Measurements from ENCODE around the gene DOCK2. TPM values are rescaled to one million over a fixed set of nuclear protein-coding genes. Genes with fewer than 3 reads are reported as not detected.

Gene DOCK2
- total and polyA plus RNA-seq, 2 experiments from 2014 or later = 6.5 to 10.4 TPM

- H2AFZ ChIP-seq = no peak overlapping the region
- no peaks in the 10 kb centered on the region for H3K27me3 ChIP-seq (replicated peaks; ENCODE audit: insufficient read depth)
- H3K4me2 ChIP-seq (ENCODE audit: unreplicated experiment) = no peak overlapping the region
- no peak for DNase-seq
- no peaks in the 10 kb centered on the region for H3K79me2 ChIP-seq (ENCODE audit: insufficient read depth)
- H3K9me3 ChIP-seq (ENCODE audit: low read depth) = no peaks in the 10 kb centered on the region
- H3K9me2 ChIP-seq (ENCODE audit: insufficient read depth) = no peaks in the 10 kb centered on the region
- 57% methylated on average over 6 of the region's 6 CpGs for WGBS, 2 experiments (ENCODE audit: low coverage in 1 of 2, low lambda C conversion rate in 2 of 2, missing lambda C conversion rate in 2 of 2)
- no peaks in the 10 kb centered on the region for H3K36me3 ChIP-seq (ENCODE audit: low read depth)
- H3K27ac ChIP-seq = no peak overlapping the region
- peaks cover 10% of the 10 kb centered on the region for H3K4me1 ChIP-seq (ENCODE audit: insufficient read depth)
- H3K9ac ChIP-seq = no peak overlapping the region
- TF ChIP-seq EZH2 (IDR thresholded peaks at IDR 0.05; ENCODE audit: insufficient read depth, poor library complexity, severe bottlenecking) = no peak
- no peak for TF ChIP-seq EZH2phosphoT487 (IDR thresholded peaks at IDR 0.05; ENCODE audit: insufficient read depth, low read depth)
- H4K20me1 ChIP-seq (ENCODE audit: insufficient read depth) = no peaks in the 10 kb centered on the region
- in situ Hi-C loops (cut with MboI) = no loop called here
- no peaks in the 10 kb centered on the region for H3F3A ChIP-seq (ENCODE audit: insufficient read depth)
- H3K4me3 ChIP-seq = no peak overlapping the region
Measured at GRCh38 chr5:169777159-169777558, 140.1 kb downstream of the DOCK2 start.

GRCh38 chr5:169778622-169779596 lies 141.8 kb downstream of the DOCK2 start:
- Histone ChIP-seq H3K9ac (no peak overlapping the region), H4K20me1 (ENCODE audit: insufficient read depth) (no peaks in the 10 kb centered on the region), H3K9me2 (ENCODE audit: insufficient read depth) (no peaks in the 10 kb centered on the region), H3K4me2 (ENCODE audit: unreplicated experiment) (no peak overlapping the region), H3F3A (ENCODE audit: insufficient read depth) (no peaks in the 10 kb centered on the region), H3K4me3 (no peak overlapping the region), H3K4me1 (ENCODE audit: insufficient read depth) (no peaks in the 10 kb centered on the region), H2AFZ (no peak overlapping the region), H3K9me3 (ENCODE audit: low read depth) (no peaks in the 10 kb centered on the region), H3K27me3 (replicated peaks; ENCODE audit: insufficient read depth) (no peaks in the 10 kb centered on the region), H3K79me2 (ENCODE audit: insufficient read depth) (no peaks in the 10 kb centered on the region), H3K27ac (no peak overlapping the region), H3K36me3 (ENCODE audit: low read depth) (no peaks in the 10 kb centered on the region)
- 81 to 86% methylated on average over 7 of the region's 7 CpGs for WGBS, 2 experiments (ENCODE audit: low coverage in 1 of 2, low lambda C conversion rate in 2 of 2, missing lambda C conversion rate in 2 of 2)
- DNase-seq = no peak
- in situ Hi-C loops (cut with MboI) = no loop called here
- TF ChIP-seq EZH2 (IDR thresholded peaks at IDR 0.05; ENCODE audit: insufficient read depth, poor library complexity, severe bottlenecking) = no peak
- no peak for TF ChIP-seq EZH2phosphoT487 (IDR thresholded peaks at IDR 0.05; ENCODE audit: insufficient read depth, low read depth)

- H3K27me3 ChIP-seq (replicated peaks; ENCODE audit: insufficient read depth) = no peaks in the 10 kb centered on the region
- H3F3A ChIP-seq (ENCODE audit: insufficient read depth) = peaks cover 7% of the 10 kb centered on the region
- H2AFZ ChIP-seq = no peak overlapping the region
- H3K4me2 ChIP-seq (ENCODE audit: unreplicated experiment) = no peak overlapping the region
- H3K9me3 ChIP-seq (ENCODE audit: low read depth) = no peaks in the 10 kb centered on the region
- H3K79me2 ChIP-seq (ENCODE audit: insufficient read depth) = no peaks in the 10 kb centered on the region
- in situ Hi-C loops (cut with MboI) = no loop called here
- WGBS, 2 experiments (ENCODE audit: low coverage in 1 of 2, low lambda C conversion rate in 2 of 2, missing lambda C conversion rate in 2 of 2) = 86 to 95% methylated on average over 6 of the region's 6 CpGs
- DNase-seq = no peak
- H3K4me3 ChIP-seq = no peak overlapping the region
- no peaks in the 10 kb centered on the region for H4K20me1 ChIP-seq (ENCODE audit: insufficient read depth)
- TF ChIP-seq EZH2 (IDR thresholded peaks at IDR 0.05; ENCODE audit: insufficient read depth, poor library complexity, severe bottlenecking) (no peak), EZH2phosphoT487 (IDR thresholded peaks at IDR 0.05; ENCODE audit: insufficient read depth, low read depth) (no peak)
- H3K9me2 ChIP-seq (ENCODE audit: insufficient read depth) = no peaks in the 10 kb centered on the region
- peaks cover 12% of the 10 kb centered on the region for H3K4me1 ChIP-seq (ENCODE audit: insufficient read depth)
- H3K27ac ChIP-seq = no peak overlapping the region
- H3K36me3 ChIP-seq (ENCODE audit: low read depth) = no peaks in the 10 kb centered on the region
- no peak overlapping the region for H3K9ac ChIP-seq
Measured at GRCh38 chr5:169781420-169782345, 144.6 kb downstream of the DOCK2 start.
